ENCODE results near the gene DYNC2I2. TPM values are rescaled to one million over a fixed set of nuclear protein-coding genes. Genes with fewer than 3 reads are reported as not detected.

DYNC2I2 gene
- total RNA-seq, 2 donors from 2014 or later = 66.1 to 80.1 TPM

GRCh38 chr9:128614728-128615127 lies 41.9 kb downstream of the DYNC2I2 start:
- DNase-seq (ENCODE audit: low spot score) = no peak
- Histone ChIP-seq H3K36me3 (peaks cover 47 to 60% of the 10 kb centered on the region in 2 donors), H3K4me3 (no peak overlapping the region), H3K27ac (no peak overlapping the region), H3K27me3 (replicated peaks; ENCODE audit: insufficient read depth) (no peaks in the 10 kb centered on the region), H3K4me1 (replicated peaks) (no peaks in the 10 kb centered on the region), H3K9me3 (no peaks in the 10 kb centered on the region)
- TF ChIP-seq CTCF (IDR thresholded peaks at IDR 0.05) (no peak), POLR2A (IDR thresholded peaks at IDR 0.05) (no peak), POLR2AphosphoS5 (IDR thresholded peaks at IDR 0.05) (no peak)
- intact Hi-C loops (cut with DNase I) = no loop called here
- WGBS = 93% methylated on average over 1 of the region's 1 CpG

- H3K27me3 ChIP-seq (replicated peaks; ENCODE audit: insufficient read depth) = no peaks in the 10 kb centered on the region
- TF ChIP-seq POLR2A (IDR thresholded peaks at IDR 0.05) (no peak), CTCF (IDR thresholded peaks at IDR 0.05) (no peak), POLR2AphosphoS5 (IDR thresholded peaks at IDR 0.05) (no peak)
- peaks cover 12% of the 10 kb centered on the region for H3K4me1 ChIP-seq (replicated peaks)
- H3K4me3 ChIP-seq = no peak overlapping the region
- H3K36me3 ChIP-seq = peaks cover 26 to 46% of the 10 kb centered on the region in 2 donors
- DNase-seq (ENCODE audit: low spot score) = no peak
- 91% methylated on average over 12 of the region's 12 CpGs for WGBS
- no peak overlapping the region for H3K27ac ChIP-seq
- intact Hi-C loops (cut with DNase I) = no loop called here
- H3K9me3 ChIP-seq = no peaks in the 10 kb centered on the region
These were observed 44.9 kb downstream of the DYNC2I2 start for GRCh38 chr9:128611600-128612394.

GRCh38 chr9:128610897-128611296 lies 45.8 kb downstream of the DYNC2I2 start:
- H3K4me1 ChIP-seq (replicated peaks) = peaks cover 12% of the 10 kb centered on the region
- no peak overlapping the region for H3K27ac ChIP-seq
- H3K9me3 ChIP-seq = no peaks in the 10 kb centered on the region
- 86% methylated on average over 3 of the region's 3 CpGs for WGBS
- TF ChIP-seq POLR2A (IDR thresholded peaks at IDR 0.05) (no peak), POLR2AphosphoS5 (IDR thresholded peaks at IDR 0.05) (no peak), CTCF (IDR thresholded peaks at IDR 0.05) (no peak)
- no peak overlapping the region for H3K4me3 ChIP-seq
- DNase-seq (ENCODE audit: low spot score) = no peak
- H3K36me3 ChIP-seq = peaks cover 25 to 37% of the 10 kb centered on the region in 2 donors
- H3K27me3 ChIP-seq (replicated peaks; ENCODE audit: insufficient read depth) = no peaks in the 10 kb centered on the region
- intact Hi-C loops (cut with DNase I) = no loop called here

- peak; percentile 95 for DNase-seq (ENCODE audit: low spot score)
- Histone ChIP-seq H3K27me3 (replicated peaks; ENCODE audit: insufficient read depth) (no peaks in the 10 kb centered on the region), H3K36me3 (peaks cover 18 to 29% of the 10 kb centered on the region in 2 donors), H3K27ac (peak overlapping the region; percentile 74 to 78), H3K4me1 (replicated peaks) (peaks cover 12% of the 10 kb centered on the region), H3K4me3 (no peak overlapping the region), H3K9me3 (no peaks in the 10 kb centered on the region)
- 27% methylated on average over 16 of the region's 16 CpGs for WGBS
- TF ChIP-seq CTCF (IDR thresholded peaks at IDR 0.05) (peak in 2 of 4 experiments; percentile 29 to 35), POLR2AphosphoS5 (IDR thresholded peaks at IDR 0.05) (peak; percentile 93), POLR2A (IDR thresholded peaks at IDR 0.05) (no peak)
- intact Hi-C loops (cut with DNase I) = loop anchor here (10.0 kb wide), 1 partner anchor 53 kb away; the partner anchor contains the start of gene SPTAN1
These were observed 48.9 kb downstream of the DYNC2I2 start for GRCh38 chr9:128607642-128608350.

All from prostate gland (tissue), 2 donors.